CD4-positive, alpha-beta memory T cell (primary cell): ENCODE results near the gene TSKS. TPM values are rescaled to one million over a fixed set of nuclear protein-coding genes. Genes with fewer than 3 reads are reported as not detected.

ENCODE experiments used
- CTCF ChIA-PET: fragments of 350-600 bp; sonication (Branson Sonifier 250); formaldehyde crosslinking; loops from one replicate; lab custom pipeline; 2021; ENCODE audit warnings: inconsistent platforms; ENCODE audit not compliant: partially characterized antibody; lab: Charles Lee
- POLR2A ChIA-PET: fragments of 350-600 bp; sonication (Branson Sonifier 250); formaldehyde crosslinking; loops from one replicate; lab custom pipeline; 2021; ENCODE audit not compliant: partially characterized antibody; lab: Charles Lee
- DNase-seq, 5 donors: peaks; one replicate each; pipeline versions ENCODE4 v3.0.0 to v3.0.0-alpha.2; 2020 to 2022; ENCODE audit warnings: mixed read lengths in 1 of 5
- H3K27ac ChIP-seq: one replicate; pipeline ENCODE4 v1.7.0; 2013; ENCODE audit warnings: low read depth, low read length
- H3K27me3 ChIP-seq: 2 replicates; pipeline ENCODE4 v1.7.0; 2013; ENCODE audit warnings: mild to moderate bottlenecking, low read length, moderate library complexity; ENCODE audit not compliant: insufficient read depth
- H3K36me3 ChIP-seq: 2 replicates; pipeline ENCODE4 v1.7.0; 2013; ENCODE audit warnings: mild to moderate bottlenecking, low read length, moderate library complexity; ENCODE audit not compliant: insufficient read depth
- H3K4me1 ChIP-seq: 2 replicates; pipeline ENCODE4 v1.7.0; 2013; ENCODE audit warnings: mild to moderate bottlenecking, low read length, moderate library complexity; ENCODE audit not compliant: insufficient read depth
- H3K4me3 ChIP-seq, 2 donors: one replicate each; pipeline ENCODE4 v1.7.0; 2013; ENCODE audit warnings: low read length in 2 of 2, mild to moderate bottlenecking in 1 of 2
- H3K9me3 ChIP-seq, 2 donors: one replicate each; pipeline ENCODE4 v1.7.0; 2013; ENCODE audit warnings: low read length in 2 of 2, control low read depth in 1 of 2; ENCODE audit not compliant: control insufficient read depth in 1 of 2
- H3K27ac Mint-ChIP-seq, 7 donors: one replicate each; pipeline ENCODE4 v1.8.0; 2020 to 2021; ENCODE audit warnings: mixed read lengths in 7 of 7, mild to moderate bottlenecking in 6 of 7, inconsistent platforms in 3 of 7, moderate library complexity in 3 of 7
- H3K27me3 Mint-ChIP-seq, 2 donors: one replicate each; pipeline ENCODE4 v1.8.0; 2020 to 2021; ENCODE audit warnings: mixed read lengths in 2 of 2
- H3K36me3 Mint-ChIP-seq, 2 donors: one replicate each; pipeline ENCODE4 v1.8.0; 2020 to 2021; ENCODE audit warnings: mixed read lengths in 2 of 2, inconsistent platforms in 1 of 2, mild to moderate bottlenecking in 1 of 2
- H3K4me1 Mint-ChIP-seq, 4 donors: one replicate each; pipeline ENCODE4 v1.8.0; 2020 to 2021; ENCODE audit warnings: mixed read lengths in 4 of 4, mild to moderate bottlenecking in 1 of 4
- H3K4me3 Mint-ChIP-seq, 8 donors: one replicate each; pipeline ENCODE4 v1.8.0; 2020 to 2021; ENCODE audit warnings: mixed read lengths in 8 of 8, mild to moderate bottlenecking in 7 of 8, moderate library complexity in 6 of 8, inconsistent platforms in 3 of 8
- H3K9me3 Mint-ChIP-seq, 8 donors: one replicate each; pipeline ENCODE4 v1.8.0; 2020 to 2021; ENCODE audit warnings: mixed read lengths in 8 of 8, mild to moderate bottlenecking in 5 of 8, inconsistent platforms in 3 of 8, moderate library complexity in 1 of 8
- intact Hi-C: fragments of 100-400 bp; cut with micrococcal nuclease; formaldehyde crosslinking; loops from one replicate; pipeline ENCODE4 v1.15.1; 2023
- polyA plus RNA-seq, 2 donors: library from polyadenylated mRNA; unstranded; fragments of 300-500 nt; fragmentation: Illumina TruSeq; gene quantifications; one replicate each; pipeline ENCODE4 v1.2.3, GENCODE V29; 2021
- total RNA-seq, 2 experiments: library from RNA; stranded (reverse); gene quantifications; one replicate each; pipeline ENCODE4 v1.2.3, GENCODE V29; 2021

The TSKS gene
- total and polyA plus RNA-seq, 4 experiments from 2014 or later = 0.16 to 1.1 (median 0.73) TPM

DNA sequence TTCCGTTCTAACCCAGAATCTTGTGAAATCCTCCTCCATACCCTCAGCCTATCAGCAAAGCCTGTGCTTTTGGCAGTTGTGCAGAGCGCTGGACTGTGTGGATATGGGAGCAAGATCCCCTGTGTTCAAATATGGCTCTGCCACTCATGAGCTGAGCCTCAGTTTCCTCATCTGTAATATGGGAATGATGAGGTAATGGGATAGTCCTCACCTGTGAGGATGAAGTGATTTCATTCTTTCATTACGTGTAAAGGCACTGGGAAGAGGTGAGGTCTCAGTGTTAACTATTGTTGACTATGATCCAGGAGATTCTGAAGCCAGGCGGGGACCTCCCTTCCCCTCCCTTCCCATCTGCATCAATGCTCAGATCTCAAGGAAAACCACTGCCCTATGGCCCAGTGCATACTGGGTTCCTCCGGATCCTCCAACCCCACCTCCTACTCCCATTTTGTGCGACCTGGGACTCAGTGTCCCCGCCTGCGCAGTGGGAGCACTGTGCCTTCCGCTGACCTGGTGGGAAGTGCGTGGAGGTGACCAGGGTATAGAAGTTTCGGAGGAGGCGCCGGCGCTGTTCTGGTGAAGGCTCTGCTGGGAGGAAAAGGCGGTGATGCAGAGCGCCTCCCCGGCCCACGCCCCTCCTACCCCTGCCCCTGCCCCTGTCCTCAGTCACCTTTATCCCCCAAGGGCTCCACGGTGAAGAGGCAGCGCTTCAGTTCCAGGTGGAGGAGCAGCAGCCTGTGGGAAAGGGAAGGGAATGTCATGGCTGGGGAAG lies 45.0 kb upstream of the TSKS start:
- no peak for DNase-seq
- H3K27ac Mint-ChIP-seq = peak overlapping the region; percentile 91 to 97 (median 94)
- intact Hi-C loops = no loop called here
- ChIA-PET POLR2A (interaction anchor here (3.2 kb wide), 1 partner anchor 42 kb away, joined by 19 read pairs; the partner anchor contains the start of gene PTOV1), CTCF (no interaction called here)
- peak overlapping the region in 5 of 8 donors; percentile 20 to 89 (median 64) for H3K4me3 Mint-ChIP-seq
- peaks cover 12 to 19% of the 10 kb centered on the region in 2 donors for H3K36me3 Mint-ChIP-seq
- no peaks in the 10 kb centered on the region for H3K9me3 Mint-ChIP-seq
- peaks cover 13 to 33% (median 22%) of the 10 kb centered on the region in 4 donors for H3K4me1 Mint-ChIP-seq
- Histone ChIP-seq H3K4me1 (peaks cover 23% of the 10 kb centered on the region), H3K9me3 (no peaks in the 10 kb centered on the region), H3K27me3 (no peaks in the 10 kb centered on the region), H3K36me3 (peaks cover 6% of the 10 kb centered on the region), H3K4me3 (peak overlapping the region in 1 of 2 donors; percentile 68), H3K27ac (peak overlapping the region; percentile 71)
- H3K27me3 Mint-ChIP-seq = no peaks in the 10 kb centered on the region

GRCh38 chr19:49807058-49807903 lies 44.2 kb upstream of the TSKS start:
- no peak for DNase-seq
- Histone ChIP-seq H3K4me1 (peaks cover 15% of the 10 kb centered on the region), H3K36me3 (peaks cover 11% of the 10 kb centered on the region), H3K9me3 (no peaks in the 10 kb centered on the region), H3K4me3 (no peak overlapping the region), H3K27ac (no peak overlapping the region), H3K27me3 (no peaks in the 10 kb centered on the region)
- intact Hi-C loops = no loop called here
- peaks cover 12 to 22% of the 10 kb centered on the region in 2 donors for H3K36me3 Mint-ChIP-seq
- POLR2A ChIA-PET = interaction anchor here (0.7 kb wide), 2 partner anchors 43 to 235 kb away, joined by 3 read pairs; partner anchors contain the start of gene PTOV1
- peak overlapping the region in 6 of 7 donors; percentile 35 to 91 (median 74) for H3K27ac Mint-ChIP-seq
- H3K4me3 Mint-ChIP-seq = peak overlapping the region in 1 of 8 donors; percentile 39
- H3K4me1 Mint-ChIP-seq = peaks cover 10 to 25% (median 18%) of the 10 kb centered on the region in 4 donors
- CTCF ChIA-PET = no interaction called here
- H3K9me3 Mint-ChIP-seq = peaks cover 0 to under 1% (median 0%) of the 10 kb centered on the region in 8 donors
- no peaks in the 10 kb centered on the region for H3K27me3 Mint-ChIP-seq

DNA sequence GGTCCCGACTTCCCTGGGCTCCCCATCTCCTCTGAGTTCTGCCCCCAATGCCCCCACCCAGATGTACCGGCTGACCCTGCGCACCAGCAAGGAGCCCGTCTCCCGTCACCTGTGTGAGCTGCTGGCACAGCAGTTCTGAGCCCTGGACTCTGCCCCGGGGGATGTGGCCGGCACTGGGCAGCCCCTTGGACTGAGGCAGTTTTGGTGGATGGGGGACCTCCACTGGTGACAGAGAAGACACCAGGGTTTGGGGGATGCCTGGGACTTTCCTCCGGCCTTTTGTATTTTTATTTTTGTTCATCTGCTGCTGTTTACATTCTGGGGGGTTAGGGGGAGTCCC lies 43.5 kb upstream of the TSKS start:
- no peaks in the 10 kb centered on the region for H3K9me3 ChIP-seq
- DNase-seq = no peak
- POLR2A ChIA-PET = no interaction called here
- H3K27me3 ChIP-seq = no peaks in the 10 kb centered on the region
- peak overlapping the region in 1 of 8 donors; percentile 38 for H3K4me3 Mint-ChIP-seq
- peak overlapping the region in 5 of 7 donors; percentile 48 to 94 (median 79) for H3K27ac Mint-ChIP-seq
- H3K27me3 Mint-ChIP-seq = no peaks in the 10 kb centered on the region
- peaks cover 7 to 19% (median 14%) of the 10 kb centered on the region in 4 donors for H3K4me1 Mint-ChIP-seq
- H3K4me1 ChIP-seq = peaks cover 14% of the 10 kb centered on the region
- no peak overlapping the region for H3K27ac ChIP-seq
- intact Hi-C loops = no loop called here
- CTCF ChIA-PET = no interaction called here
- peaks cover 12 to 22% of the 10 kb centered on the region in 2 donors for H3K36me3 Mint-ChIP-seq
- peaks cover 0 to 1% (median 0%) of the 10 kb centered on the region in 8 donors for H3K9me3 Mint-ChIP-seq
- peaks cover 11% of the 10 kb centered on the region for H3K36me3 ChIP-seq
- H3K4me3 ChIP-seq = no peak overlapping the region

- no peaks in the 10 kb centered on the region for H3K27me3 ChIP-seq
- Mint-ChIP-seq H3K27me3 (no peaks in the 10 kb centered on the region), H3K27ac (peak overlapping the region in 6 of 7 donors; percentile 48 to 94 (median 80)), H3K4me1 (peaks cover 7 to 19% (median 14%) of the 10 kb centered on the region in 4 donors), H3K4me3 (peak overlapping the region in 1 of 8 donors; percentile 38), H3K9me3 (peaks cover 0 to 1% (median 0%) of the 10 kb centered on the region in 8 donors), H3K36me3 (peaks cover 12 to 22% of the 10 kb centered on the region in 2 donors)
- no peak for DNase-seq
- intact Hi-C loops = no loop called here
- H3K9me3 ChIP-seq = no peaks in the 10 kb centered on the region
- H3K36me3 ChIP-seq = peaks cover 12% of the 10 kb centered on the region
- POLR2A ChIA-PET = interaction anchor here (1.2 to 1.6 kb wide), 2 partner anchors 7 to 63 kb away, joined by 5 read pairs; partner anchors contain the start of gene FUZ
- no peak overlapping the region for H3K4me3 ChIP-seq
- peaks cover 14% of the 10 kb centered on the region for H3K4me1 ChIP-seq
- H3K27ac ChIP-seq = no peak overlapping the region
- CTCF ChIA-PET = no interaction called here
Observed at GRCh38 chr19:49805822-49806619, 42.9 kb upstream of the TSKS start.

- Histone ChIP-seq H3K36me3 (peaks cover 23% of the 10 kb centered on the region), H3K4me1 (peaks cover 3% of the 10 kb centered on the region), H3K9me3 (no peaks in the 10 kb centered on the region), H3K27ac (no peak overlapping the region), H3K4me3 (no peak overlapping the region), H3K27me3 (no peaks in the 10 kb centered on the region)
- Mint-ChIP-seq H3K27ac (peak overlapping the region in 1 of 7 donors; percentile 63), H3K9me3 (peaks cover 0 to 1% (median 0%) of the 10 kb centered on the region in 8 donors), H3K27me3 (no peaks in the 10 kb centered on the region), H3K36me3 (peaks cover 12 to 35% of the 10 kb centered on the region in 2 donors), H3K4me1 (peaks cover 0 to 7% (median 3%) of the 10 kb centered on the region in 4 donors), H3K4me3 (no peak overlapping the region)
- no peak for DNase-seq
- CTCF ChIA-PET = no interaction called here
- intact Hi-C loops = no loop called here
- POLR2A ChIA-PET = no interaction called here
Observed at GRCh38 chr19:49803529-49803856, 40.4 kb upstream of the TSKS start.

DNA sequence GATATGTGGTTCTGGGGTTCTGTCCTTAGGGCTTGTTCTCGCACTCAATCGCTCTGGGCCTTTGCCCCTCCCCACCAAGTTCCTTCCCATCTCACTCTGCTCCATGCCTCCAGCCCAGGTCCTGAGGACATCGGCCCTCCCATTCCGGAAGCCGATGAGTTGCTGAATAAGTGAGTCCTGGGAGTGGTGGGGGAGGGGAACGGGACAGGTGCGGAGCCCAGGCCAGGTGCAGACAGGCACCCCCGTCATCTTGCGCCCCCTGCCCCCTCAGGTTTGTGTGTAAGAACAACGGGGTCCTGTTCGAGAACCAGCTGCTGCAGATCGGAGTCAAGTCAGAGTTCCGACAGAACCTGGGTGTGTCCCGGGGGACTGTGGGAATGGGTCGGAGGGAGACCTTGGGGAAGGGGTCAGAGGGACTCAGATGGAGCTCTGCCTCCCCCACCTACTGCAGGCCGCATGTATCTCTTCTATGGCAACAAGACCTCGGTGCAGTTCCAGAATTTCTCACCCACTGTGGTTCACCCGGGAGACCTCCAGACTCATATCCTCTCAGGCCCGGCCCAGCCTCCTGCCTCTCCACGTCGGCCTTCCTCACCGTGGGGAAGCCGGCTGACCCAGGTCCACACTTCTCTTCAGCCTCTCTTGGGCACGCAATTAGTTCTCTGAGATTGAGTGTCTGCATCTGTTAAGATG lies 39.9 kb upstream of the TSKS start:
- Mint-ChIP-seq H3K27me3 (no peaks in the 10 kb centered on the region), H3K4me3 (no peak overlapping the region), H3K9me3 (peaks cover 0 to 1% (median 0%) of the 10 kb centered on the region in 8 donors), H3K4me1 (peaks cover 0 to 3% (median 1%) of the 10 kb centered on the region in 4 donors), H3K27ac (no peak overlapping the region), H3K36me3 (peaks cover 12 to 40% of the 10 kb centered on the region in 2 donors)
- H3K27ac ChIP-seq = no peak overlapping the region
- DNase-seq = no peak
- no peaks in the 10 kb centered on the region for H3K27me3 ChIP-seq
- H3K9me3 ChIP-seq = no peaks in the 10 kb centered on the region
- H3K4me1 ChIP-seq = no peaks in the 10 kb centered on the region
- peaks cover 28% of the 10 kb centered on the region for H3K36me3 ChIP-seq
- CTCF ChIA-PET = no interaction called here
- H3K4me3 ChIP-seq = no peak overlapping the region
- intact Hi-C loops = no loop called here
- POLR2A ChIA-PET = no interaction called here
